Measurements from ENCODE around the gene NUP62.

GRCh38 chr19:49879243-49879963 is 49.9 kb downstream of the NUP62 start:
- TF ChIP-seq EZH2 (IDR thresholded peaks at IDR 0.05; ENCODE audit: insufficient read depth, poor library complexity, severe bottlenecking) = no peak
- no peak for TF ChIP-seq EZH2phosphoT487 (IDR thresholded peaks at IDR 0.05; ENCODE audit: insufficient read depth, low read depth)

Data from GM23248 (cell line).